PC-9 (cell line): ENCODE measurements around the gene SLC28A2. TPM values are rescaled to one million over a fixed set of nuclear protein-coding genes. Genes with fewer than 3 reads are reported as not detected.
A peak's percentile ranks its signal among the peaks of the same experiment; 100 is the strongest.

Experiments used
- Bru-seq: library from RNA; stranded (reverse); fragments of 400-500 nt; gene quantifications from one replicate; lab custom pipeline; 2021; lab: Mats Ljungman, UMichigan
- BruChase-seq, 2 experiments: library from RNA; stranded (reverse); fragments of 400-500 nt; gene quantifications; one replicate each; lab custom pipeline; 2021; lab: Mats Ljungman, UMichigan
- BruUV-seq: library from RNA; stranded (reverse); fragments of 400-500 nt; replicated peaks from 2 replicates; lab custom pipeline; 2021; lab: Mats Ljungman, UMichigan
- CTCF ChIA-PET: fragments of 300-600 bp; sonication (Branson Sonifier 250); formaldehyde crosslinking; loops from one replicate; lab custom pipeline; 2022; ENCODE audit warnings: antibody characterized with exemption; lab: Charles Lee
- POLR2A ChIA-PET: fragments of 300-600 bp; sonication (Branson Sonifier 250); formaldehyde crosslinking; loops from one replicate; lab custom pipeline; 2022; ENCODE audit warnings: antibody characterized with exemption; ENCODE audit not compliant: unreplicated experiment; lab: Charles Lee
- DNase-seq, 2 experiments: peaks; one replicate each; pipeline versions ENCODE4 v3.0.0 to v3.0.0-alpha.2; 2015 to 2022; ENCODE audit warnings: mixed read lengths in 1 of 2
- H2AFZ ChIP-seq: fragments of 200-600 bp; sonication (generic); 2 replicates; pipeline ENCODE4 v1.8.1; 2017; ENCODE audit warnings: antibody characterized with exemption
- H3F3A ChIP-seq: fragments of 200-600 bp; sonication (generic); 2 replicates; pipeline ENCODE4 v1.8.1; 2017; ENCODE audit warnings: antibody characterized with exemption, mild to moderate bottlenecking, low read depth; ENCODE audit not compliant: insufficient read depth
- H3K27ac ChIP-seq: fragments of 200-600 bp; sonication (generic); 2 replicates; pipeline ENCODE4 v1.6.1; 2016; ENCODE audit warnings: mixed run types
- H3K27me3 ChIP-seq: fragments of 200-600 bp; sonication (generic); 2 replicates; pipeline ENCODE4 v1.6.1; 2016; ENCODE audit warnings: low read depth, mixed run types; ENCODE audit not compliant: insufficient read depth
- H3K36me3 ChIP-seq: fragments of 200-600 bp; sonication (generic); 2 replicates; pipeline ENCODE4 v1.6.1; 2016; ENCODE audit warnings: low read depth, mixed run types
- H3K4me1 ChIP-seq: fragments of 200-600 bp; sonication (generic); replicated peaks from 2 replicates; pipeline ENCODE4 v1.6.1; 2016; ENCODE audit warnings: mixed run types; ENCODE audit not compliant: insufficient read depth
- H3K4me2 ChIP-seq: fragments of 200-600 bp; sonication (generic); 2 replicates; pipeline ENCODE4 v1.6.1; 2017; ENCODE audit warnings: mixed run types
- H3K4me3 ChIP-seq: fragments of 200-600 bp; sonication (generic); 2 replicates; pipeline ENCODE4 v1.6.1; 2016; ENCODE audit warnings: mixed run types
- H3K79me2 ChIP-seq: fragments of 200-600 bp; sonication (generic); 2 replicates; pipeline ENCODE4 v1.6.1; 2017; ENCODE audit warnings: low read depth, mixed run types
- H3K9me2 ChIP-seq: fragments of 200-600 bp; sonication (generic); 2 replicates; pipeline ENCODE4 v1.8.1; 2017; ENCODE audit warnings: mild to moderate bottlenecking; ENCODE audit not compliant: insufficient read depth
- H3K9me3 ChIP-seq: fragments of 200-600 bp; sonication (generic); 2 replicates; pipeline ENCODE4 v1.8.1; 2016; ENCODE audit warnings: low read depth; ENCODE audit not compliant: insufficient read depth
- H4K20me1 ChIP-seq: fragments of 200-600 bp; sonication (generic); 2 replicates; pipeline ENCODE4 v1.8.1; 2017; ENCODE audit not compliant: insufficient read depth
- CTCF ChIP-seq: fragments of 200-600 bp; sonication (generic); conservative IDR thresholded peaks from 2 replicates; pipeline ENCODE4 v1.6.1; 2017; ENCODE audit warnings: mixed run types, antibody characterized with exemption, mild to moderate bottlenecking, moderate library complexity
- EZH2 ChIP-seq: fragments of 200-600 bp; sonication (generic); IDR thresholded peaks from 2 replicates; pipeline ENCODE4 v1.8.0; 2017; ENCODE audit warnings: antibody characterized with exemption, low read depth
- intact Hi-C: fragments of 100-400 bp; cut with micrococcal nuclease; formaldehyde crosslinking; loops from one replicate; pipeline ENCODE4 v1.10.0; 2022; ENCODE audit not compliant: unreplicated experiment
- long read RNA-seq: library from polyadenylated mRNA; stranded (forward); transcript quantifications from one replicate; pipeline ENCODE4 v2.0.0, GENCODE V29; 2022
- total RNA-seq: library from RNA; stranded (reverse); gene quantifications from 2 replicates; pipeline ENCODE4 v1.2.3, GENCODE V29; 2021

The SLC28A2 gene
- not detected in 2 replicates for total RNA-seq
- Bru-seq, nascent RNA = not detected
- BruChase-seq, experiment 1, labeled RNA remaining after a 2-hour chase = percentile 2 among the genes with signal in this experiment
- not detected for BruChase-seq, experiment 2, labeled RNA remaining after a 6-hour chase
- long read RNA-seq = 0 reads

- no peaks in the 10 kb centered on the region for H3K36me3 ChIP-seq
- CTCF ChIA-PET = no interaction called here
- BruUV-seq = no TSS peak
- intact Hi-C loops = no loop called here
- no peaks in the 10 kb centered on the region for H3K27me3 ChIP-seq
- H3K4me2 ChIP-seq = no peak within 1 kb of the TSS
- H3F3A ChIP-seq = no peaks in the 10 kb centered on the region
- H3K79me2 ChIP-seq = no peaks in the 10 kb centered on the region
- H3K4me3 ChIP-seq = no peak within 1 kb of the TSS
- H4K20me1 ChIP-seq = no peaks in the 10 kb centered on the region
- POLR2A ChIA-PET = no interaction called here
- H3K27ac ChIP-seq = no peak within 1 kb of the TSS
- no peaks in the 10 kb centered on the region for H3K4me1 ChIP-seq
- H3K9me2 ChIP-seq = no peaks in the 10 kb centered on the region
- TF ChIP-seq CTCF = no peak
- TF ChIP-seq EZH2 = no peak
- H3K9me3 ChIP-seq = no peaks in the 10 kb centered on the region
- DNase-seq = no peak
- H2AFZ ChIP-seq = no peak within 1 kb of the TSS
These were observed at the start of gene SLC28A2 for GRCh38 chr15:45251888-45252287. SLC28A2 (plus strand) TSS chr15:45252234; CDS start chr15:45253216, 982 bp downstream.

- Histone ChIP-seq H3K27me3 (no peaks in the 10 kb centered on the region), H3K4me1 (no peaks in the 10 kb centered on the region), H3K4me3 (no peak overlapping the region), H3K9me2 (no peaks in the 10 kb centered on the region), H4K20me1 (no peaks in the 10 kb centered on the region), H3K4me2 (no peak overlapping the region), H3F3A (peaks cover 19% of the 10 kb centered on the region), H3K79me2 (no peaks in the 10 kb centered on the region), H3K36me3 (no peaks in the 10 kb centered on the region), H3K9me3 (no peaks in the 10 kb centered on the region), H2AFZ (no peak overlapping the region), H3K27ac (no peak overlapping the region)
- ChIA-PET CTCF (interaction anchor here (0.7 kb wide), 1 partner anchor 32 kb away, joined by 7 read pairs; no protein-coding TSS in a partner anchor), POLR2A (interaction anchor here (0.6 kb wide), 1 partner anchor 414 kb away, joined by 7 read pairs; no protein-coding TSS in a partner anchor)
- TF ChIP-seq CTCF = no peak
- TF ChIP-seq EZH2 = no peak
- DNase-seq = no peak
- BruUV-seq = no TSS peak
- intact Hi-C loops = no loop called here
These were observed 48.9 kb upstream of the SLC28A2 start for GRCh38 chr15:45203182-45203581.

GRCh38 chr15:45205192-45205591, 46.8 kb upstream of the SLC28A2 start:
- no TSS peak for BruUV-seq
- H4K20me1 ChIP-seq = no peaks in the 10 kb centered on the region
- ChIA-PET CTCF (interaction anchor here (0.5 to 1.1 kb wide), 5 partner anchors 42 to 342 kb away, joined by 3 to 4 read pairs (median 3); no protein-coding TSS in a partner anchor), POLR2A (interaction anchor here (0.5 kb wide), 1 partner anchor 42 kb away, joined by 4 read pairs; no protein-coding TSS in a partner anchor)
- H2AFZ ChIP-seq = no peak overlapping the region
- no peaks in the 10 kb centered on the region for H3K79me2 ChIP-seq
- H3K4me2 ChIP-seq = no peak overlapping the region
- no peaks in the 10 kb centered on the region for H3K27me3 ChIP-seq
- H3K4me3 ChIP-seq = no peak overlapping the region
- H3K9me2 ChIP-seq = no peaks in the 10 kb centered on the region
- H3K9me3 ChIP-seq = no peaks in the 10 kb centered on the region
- H3F3A ChIP-seq = peaks cover 8% of the 10 kb centered on the region
- intact Hi-C loops = loop anchor here (1.0 to 5.0 kb wide), 4 partner anchors 102 to 407 kb away; no protein-coding TSS in a partner anchor
- TF ChIP-seq EZH2 (no peak), CTCF (peak; percentile 76)
- H3K4me1 ChIP-seq = no peaks in the 10 kb centered on the region
- H3K27ac ChIP-seq = no peak overlapping the region
- no peaks in the 10 kb centered on the region for H3K36me3 ChIP-seq
- peak in 1 of 2 experiments; percentile 60 for DNase-seq
